CD14-positive monocyte (primary cell): ENCODE measurements around the gene NR2F2. TPM values are rescaled to one million over a fixed set of nuclear protein-coding genes. Genes with fewer than 3 reads are reported as not detected.
A peak's percentile ranks its signal among the peaks of the same experiment; 100 is the strongest.

Source experiments
- DNase-seq, 3 donors: peaks; one replicate each; pipeline ENCODE4 v3.0.0-alpha.2; 2011 to 2022
- H2AFZ ChIP-seq: 2 replicates; pipeline ENCODE4 v1.6.0; 2012; ENCODE audit warnings: mild to moderate bottlenecking, low read depth, low read length, inconsistent platforms; ENCODE audit not compliant: insufficient read depth, poor library complexity, severe bottlenecking
- H3K27ac ChIP-seq, 2 donors: 1 replicate in 1 of 2; 2 replicates in 1 of 2; pipeline ENCODE4 v1.5.1; 2012 to 2013; ENCODE audit warnings: low read length in 2 of 2, control low read depth in 1 of 2, inconsistent platforms in 1 of 2, low read depth in 1 of 2, mild to moderate bottlenecking in 1 of 2
- H3K27me3 ChIP-seq, 2 donors: one replicate each; pipeline versions ENCODE4 v1.6.0 to v1.6.1; 2011 to 2013; ENCODE audit warnings: low read length in 2 of 2; ENCODE audit not compliant: control insufficient read depth in 2 of 2, insufficient read depth in 2 of 2
- H3K36me3 ChIP-seq, 2 donors: replicated peaks in 1 of 2; 1 replicate in 1 of 2; 2 replicates in 1 of 2; pipeline versions ENCODE4 v1.5.1 to v1.6.1; 2012 to 2013; ENCODE audit warnings: low read length in 2 of 2, control low read depth in 1 of 2, inconsistent platforms in 1 of 2, mild to moderate bottlenecking in 1 of 2; ENCODE audit not compliant: insufficient read depth in 2 of 2, control insufficient read depth in 1 of 2
- H3K4me1 ChIP-seq, 2 donors: 1 replicate in 1 of 2; 2 replicates in 1 of 2; pipeline versions ENCODE4 v1.5.1 to v1.6.1; 2012 to 2013; ENCODE audit warnings: low read length in 2 of 2, control low read depth in 1 of 2, inconsistent platforms in 1 of 2, mild to moderate bottlenecking in 1 of 2, moderate library complexity in 1 of 2; ENCODE audit not compliant: insufficient read depth in 2 of 2, control insufficient read depth in 1 of 2
- H3K4me2 ChIP-seq: replicated peaks from 2 replicates; pipeline ENCODE3; 2012; ENCODE audit warnings: low read length, moderate library complexity, mild to moderate bottlenecking; ENCODE audit not compliant: poor library complexity, severe bottlenecking; ENCODE audit errors: extremely low read depth
- H3K4me3 ChIP-seq, 3 experiments: fragments of 200-600 bp in 1 of 3; sonication (generic) in 1 of 3; replicated peaks in 1 of 3; 1 replicate in 2 of 3; 2 replicates in 1 of 3; pipeline ENCODE4 v1.5.1; 2011 to 2013; ENCODE audit warnings: low read length in 3 of 3, mild to moderate bottlenecking in 3 of 3, control low read depth in 2 of 3, low read depth in 2 of 3, inconsistent platforms in 1 of 3, moderate library complexity in 1 of 3
- H3K79me2 ChIP-seq: 2 replicates; pipeline ENCODE4 v1.6.0; 2012; ENCODE audit warnings: mild to moderate bottlenecking, control low read depth, inconsistent platforms, low read length, moderate library complexity; ENCODE audit not compliant: insufficient read depth
- H3K9ac ChIP-seq: 2 replicates; pipeline ENCODE4 v1.6.0; 2017; ENCODE audit warnings: low read length, mild to moderate bottlenecking; ENCODE audit not compliant: insufficient read depth, poor library complexity, severe bottlenecking
- H3K9me3 ChIP-seq, 2 donors: replicated peaks in 1 of 2; 1 replicate in 1 of 2; 2 replicates in 1 of 2; pipeline versions ENCODE4 v1.5.1 to v1.6.1; 2012 to 2013; ENCODE audit warnings: low read length in 2 of 2, control low read depth in 1 of 2; ENCODE audit not compliant: control insufficient read depth in 1 of 2, insufficient read depth in 1 of 2
- H4K20me1 ChIP-seq: 2 replicates; pipeline ENCODE4 v1.6.0; 2012; ENCODE audit warnings: mild to moderate bottlenecking, low read length, control low read depth, moderate library complexity; ENCODE audit not compliant: insufficient read depth
- H3K27ac Mint-ChIP-seq, 7 donors: one replicate each; pipeline ENCODE4 v1.8.0; 2020; ENCODE audit warnings: mild to moderate bottlenecking in 7 of 7, mixed read lengths in 7 of 7, moderate library complexity in 6 of 7, inconsistent platforms in 2 of 7
- H3K27me3 Mint-ChIP-seq, 3 donors: one replicate each; pipeline ENCODE4 v1.8.0; 2021 to 2022; ENCODE audit warnings: low read depth in 3 of 3, mild to moderate bottlenecking in 3 of 3, mixed read lengths in 3 of 3, moderate library complexity in 3 of 3, inconsistent platforms in 1 of 3
- H3K36me3 Mint-ChIP-seq, 2 donors: one replicate each; pipeline ENCODE4 v1.8.0; 2020; ENCODE audit warnings: mixed read lengths in 2 of 2, inconsistent platforms in 1 of 2, mild to moderate bottlenecking in 1 of 2
- H3K4me1 Mint-ChIP-seq: one replicate; pipeline ENCODE4 v1.8.0; 2020; ENCODE audit warnings: mild to moderate bottlenecking, mixed read lengths
- H3K4me3 Mint-ChIP-seq, 2 donors: one replicate each; pipeline ENCODE4 v1.8.0; 2020; ENCODE audit warnings: mild to moderate bottlenecking in 2 of 2, mixed read lengths in 2 of 2, moderate library complexity in 1 of 2
- H3K9me3 Mint-ChIP-seq, 7 donors: one replicate each; pipeline ENCODE4 v1.8.0; 2020 to 2022; ENCODE audit warnings: mixed read lengths in 7 of 7, mild to moderate bottlenecking in 6 of 7, moderate library complexity in 6 of 7, inconsistent platforms in 2 of 7
- CTCF ChIP-seq: fragments of 200-600 bp; IDR thresholded peaks from one replicate; pipeline ENCODE4 v1.8.0; 2022; ENCODE audit warnings: antibody characterized with exemption, mild to moderate bottlenecking
- WGBS: methylation state at CpG from one replicate; pipeline ENCODE4 v1.1.5; 2013; ENCODE audit warnings: missing lambda C conversion rate; ENCODE audit not compliant: insufficient coverage; 5-methylcytosine and 5-hydroxymethylcytosine counted together
- intact Hi-C, 2 donors: fragments of 100-400 bp; cut with micrococcal nuclease; formaldehyde crosslinking; loops; one replicate each; pipeline versions ENCODE4 v1.15.0 to v1.15.1; 2023
- polyA plus RNA-seq, 3 donors: library from polyadenylated mRNA; depleted of rRNA in 1 of 3; unstranded in 2 of 3; stranded (reverse) in 1 of 3; fragments of 300-500 nt in 2 of 3; fragments of >200 nt in 1 of 3; fragmentation: Illumina TruSeq in 2 of 3; gene quantifications; 1 replicate in 2 of 3; 2 replicates in 1 of 3; pipeline ENCODE4 v1.2.3, GENCODE V29; 2012 to 2021

Gene NR2F2
- polyA plus RNA-seq, 3 donors, result not detected

GRCh38 chr15:96340598-96341512 lies 10.4 kb downstream of the NR2F2 start:
- H3K4me2 ChIP-seq, result no peak overlapping the region
- no peak overlapping the region for H3K27ac Mint-ChIP-seq
- intact Hi-C loops, result no loop called here

More at GRCh38 chr15:96340598-96341512, 10.4 kb downstream of the NR2F2 start:
- Histone ChIP-seq H4K20me1 (no peaks in the 10 kb centered on the region), H3K9me3 (peaks cover 0 to 63% of the 10 kb centered on the region in 2 donors), H3K9ac (no peak overlapping the region), H3K27ac (no peak overlapping the region), H3K4me1 (no peaks in the 10 kb centered on the region), H3K4me3 (no peak overlapping the region), H3K27me3 (peaks cover 92 to 99% of the 10 kb centered on the region in 2 donors), H3K36me3 (no peaks in the 10 kb centered on the region), H3K79me2 (no peaks in the 10 kb centered on the region), H2AFZ (no peak overlapping the region)
- DNase-seq, result no peak
- no peak for TF ChIP-seq CTCF
- H3K36me3 Mint-ChIP-seq, result peaks cover 5 to 10% of the 10 kb centered on the region in 2 donors
- H3K4me1 Mint-ChIP-seq, result peaks cover 9% of the 10 kb centered on the region
- H3K4me3 Mint-ChIP-seq, result peak overlapping the region in 1 of 2 donors; percentile 84
- 3% methylated on average over 32 of the region's 63 CpGs for WGBS
- H3K9me3 Mint-ChIP-seq, result peaks cover 0 to 36% (median 22%) of the 10 kb centered on the region in 7 donors
- H3K27me3 Mint-ChIP-seq, result peaks cover 0 to 97% (median 96%) of the 10 kb centered on the region in 3 donors
